WI38 (cell line): Measurements from ENCODE around the gene CAMK1G.
A peak's percentile ranks its signal among the peaks of the same experiment; 100 is the strongest.

Experiments used
- H3K4me3 ChIP-seq: 2 replicates; pipeline ENCODE4 v1.5.1; 2011; ENCODE audit warnings: low read depth, mild to moderate bottlenecking, control low read depth, low read length
- TF ChIP-seq, protein P1 (sequence below): IDR thresholded peaks from 2 replicates; pipeline ENCODE4 v1.5.1; 2012; ENCODE audit warnings: low read depth, mild to moderate bottlenecking, control low read depth, low read length

CAMK1G gene

DNA sequence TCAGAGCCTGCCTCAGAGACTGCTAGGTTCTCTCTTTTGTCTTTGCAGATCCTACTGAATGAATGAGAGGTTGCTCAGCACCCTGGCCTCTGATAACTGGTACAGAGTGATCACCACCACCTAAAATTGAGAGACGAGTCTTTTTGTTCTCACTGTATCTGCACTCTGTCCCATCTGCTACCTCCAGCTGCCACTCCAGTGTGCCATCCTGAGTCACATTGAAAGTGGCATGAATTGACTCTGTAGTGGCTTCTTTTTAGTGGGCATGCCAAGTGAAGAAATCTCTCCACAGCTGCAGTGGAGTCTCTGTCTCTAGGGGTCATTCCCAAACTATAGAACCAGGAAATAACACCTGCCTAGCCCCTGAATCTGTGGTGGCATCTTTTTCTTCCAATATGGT is 14.7 kb downstream of the CAMK1G start:
- TF ChIP-seq, protein P1, sequence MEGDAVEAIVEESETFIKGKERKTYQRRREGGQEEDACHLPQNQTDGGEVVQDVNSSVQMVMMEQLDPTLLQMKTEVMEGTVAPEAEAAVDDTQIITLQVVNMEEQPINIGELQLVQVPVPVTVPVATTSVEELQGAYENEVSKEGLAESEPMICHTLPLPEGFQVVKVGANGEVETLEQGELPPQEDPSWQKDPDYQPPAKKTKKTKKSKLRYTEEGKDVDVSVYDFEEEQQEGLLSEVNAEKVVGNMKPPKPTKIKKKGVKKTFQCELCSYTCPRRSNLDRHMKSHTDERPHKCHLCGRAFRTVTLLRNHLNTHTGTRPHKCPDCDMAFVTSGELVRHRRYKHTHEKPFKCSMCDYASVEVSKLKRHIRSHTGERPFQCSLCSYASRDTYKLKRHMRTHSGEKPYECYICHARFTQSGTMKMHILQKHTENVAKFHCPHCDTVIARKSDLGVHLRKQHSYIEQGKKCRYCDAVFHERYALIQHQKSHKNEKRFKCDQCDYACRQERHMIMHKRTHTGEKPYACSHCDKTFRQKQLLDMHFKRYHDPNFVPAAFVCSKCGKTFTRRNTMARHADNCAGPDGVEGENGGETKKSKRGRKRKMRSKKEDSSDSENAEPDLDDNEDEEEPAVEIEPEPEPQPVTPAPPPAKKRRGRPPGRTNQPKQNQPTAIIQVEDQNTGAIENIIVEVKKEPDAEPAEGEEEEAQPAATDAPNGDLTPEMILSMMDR = no peak
- no peak overlapping the region for H3K4me3 ChIP-seq

DNA sequence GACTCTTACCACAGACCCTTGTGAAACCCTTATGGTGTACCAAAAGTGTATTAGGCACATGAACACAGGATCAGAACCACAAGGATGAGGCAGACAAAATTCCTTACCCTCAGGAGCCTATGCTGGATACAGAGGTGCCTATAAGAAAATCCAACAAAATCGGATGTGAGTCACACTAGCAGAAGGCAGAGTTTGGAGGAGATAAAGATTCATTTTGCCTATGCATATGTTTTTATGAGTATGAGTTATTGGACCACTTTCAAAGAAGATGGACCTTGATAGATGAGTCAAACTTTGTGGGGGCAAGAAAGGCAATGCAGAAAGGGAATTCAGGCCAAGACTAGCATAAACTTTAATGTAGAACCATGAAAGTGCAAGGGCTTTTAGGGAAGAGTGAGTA is 17.0 kb downstream of the CAMK1G start:
- TF ChIP-seq, protein P1 = no peak
- no peak overlapping the region for H3K4me3 ChIP-seq

DNA sequence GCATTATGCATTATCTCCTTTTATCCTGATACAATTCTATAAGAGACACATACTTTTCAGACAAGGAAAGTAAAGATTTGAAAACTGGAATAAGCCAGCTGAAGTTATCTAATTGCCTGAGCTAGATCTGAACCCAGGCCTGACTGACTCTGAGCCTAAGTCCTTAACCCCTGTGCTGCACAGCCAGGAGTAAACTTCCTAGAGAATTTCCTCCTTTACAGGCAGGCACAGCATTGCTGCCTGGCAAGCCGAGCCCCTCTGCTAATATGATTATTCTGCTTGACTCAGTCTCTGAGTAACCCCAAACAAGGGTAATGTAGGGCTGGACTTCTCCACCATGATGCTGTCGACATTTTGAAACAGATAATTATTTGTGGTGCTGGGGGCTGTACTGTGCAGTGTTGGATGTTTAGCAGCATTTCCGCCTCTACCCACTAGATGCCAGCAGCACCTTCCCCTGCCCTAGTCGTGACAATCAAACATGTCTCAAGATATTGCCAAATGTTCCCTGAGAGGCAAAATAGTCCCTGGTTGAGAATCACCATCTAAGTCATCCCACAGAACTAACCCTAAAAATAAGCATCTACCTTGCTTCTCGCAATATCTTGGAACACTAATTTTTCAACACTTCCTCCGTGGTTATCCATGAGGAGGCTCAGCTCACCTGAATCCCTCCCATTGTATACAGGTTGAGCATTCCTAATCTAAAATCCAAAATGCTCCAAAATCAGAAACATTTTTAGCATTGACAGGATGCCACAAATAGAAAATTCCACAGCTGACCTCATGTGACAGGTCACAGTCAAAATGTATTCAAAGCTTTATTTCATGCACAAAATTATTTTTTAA is 18.5 kb downstream of the CAMK1G start:
- TF ChIP-seq, protein P1 = peak; percentile 67

DNA sequence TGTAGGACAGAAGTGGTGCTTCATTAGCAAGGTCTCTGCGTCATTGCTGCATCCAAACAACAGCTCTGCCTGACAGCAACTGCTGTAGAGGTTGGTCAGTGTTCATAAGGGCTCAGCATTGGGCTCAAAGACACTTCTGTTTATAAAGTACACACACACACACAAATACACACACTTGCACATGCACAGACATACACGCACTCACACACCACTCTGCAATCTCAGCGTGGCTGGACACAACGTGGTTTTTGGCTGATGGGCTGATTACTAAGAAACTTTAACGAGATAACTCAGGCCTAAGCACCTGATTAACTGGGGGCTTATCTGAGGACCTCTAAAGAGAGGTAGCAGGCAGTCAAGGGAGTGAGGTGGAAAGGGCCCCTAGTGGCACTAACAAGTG is 20.4 kb downstream of the CAMK1G start:
- no peak overlapping the region for H3K4me3 ChIP-seq
- TF ChIP-seq, protein P1 = no peak

More for the DNA sequence above, 18.5 kb downstream of the CAMK1G start:
- no peak overlapping the region for H3K4me3 ChIP-seq

DNA sequence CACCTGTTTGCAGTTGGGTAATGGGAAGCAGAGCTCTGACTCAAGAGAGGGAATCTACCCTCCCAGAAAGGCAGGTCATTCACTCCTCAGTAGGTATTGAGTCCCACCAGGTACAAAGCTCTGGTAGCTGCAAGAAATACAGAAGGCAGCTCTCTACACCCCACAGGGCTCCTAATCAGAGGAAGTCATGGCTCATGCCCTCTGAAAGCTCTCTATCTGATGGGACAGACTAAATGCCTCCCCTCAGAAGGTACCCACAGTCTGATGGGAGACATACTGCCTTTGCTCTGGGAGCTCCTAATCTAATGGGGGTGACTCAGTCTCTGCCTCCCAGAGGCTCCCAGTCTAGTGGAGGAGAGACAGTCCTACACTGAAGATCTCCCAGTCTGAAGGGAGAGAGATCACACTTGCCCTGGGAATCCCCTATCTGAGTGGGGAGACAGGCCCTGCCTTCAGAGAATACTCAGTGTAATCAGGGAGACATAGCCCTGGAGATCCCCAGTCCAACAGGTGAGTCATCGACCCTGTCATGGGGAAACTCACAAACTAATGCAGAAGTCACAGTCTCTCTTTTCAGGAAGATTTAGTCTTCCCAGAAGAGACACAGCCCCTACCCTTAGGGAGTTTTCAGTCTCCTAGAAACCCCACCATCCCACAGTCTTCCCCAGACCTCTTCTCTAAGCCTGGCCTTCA is 23.7 kb downstream of the CAMK1G start:
- H3K4me3 ChIP-seq = no peak overlapping the region
- TF ChIP-seq, protein P1 = no peak

DNA sequence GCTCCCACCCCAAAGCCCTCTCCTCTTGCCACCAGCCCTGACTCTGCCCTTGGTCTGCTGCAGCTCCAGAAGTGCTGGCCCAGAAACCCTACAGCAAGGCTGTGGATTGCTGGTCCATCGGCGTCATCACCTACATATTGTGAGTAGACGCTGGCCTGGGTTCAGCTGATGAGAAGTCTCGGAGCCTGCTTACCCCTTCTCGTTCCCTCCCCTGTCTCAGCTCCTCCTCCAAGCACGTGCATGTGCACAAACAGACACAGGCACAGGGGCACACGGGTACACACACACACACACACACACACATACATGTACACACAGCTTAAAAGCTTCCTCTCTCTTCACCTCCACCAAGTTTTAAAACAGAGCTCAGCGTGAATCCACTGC is 24.3 kb downstream of the CAMK1G start:
- TF ChIP-seq, protein P1 = no peak
- H3K4me3 ChIP-seq = no peak overlapping the region
